B cell (primary cell): Measurements from ENCODE around the gene RPL11.

ENCODE experiments used
- EZH2 ChIP-seq: IDR thresholded peaks from 2 replicates; pipeline ENCODE4 v1.6.1; 2012; ENCODE audit warnings: borderline replicate concordance, low read depth, mild to moderate bottlenecking, moderate library complexity, low read length; ENCODE audit not compliant: insufficient read depth, poor library complexity, severe bottlenecking
- TF ChIP-seq, protein P1 (sequence below): fragments of 200-600 bp; IDR thresholded peaks from one replicate; pipeline ENCODE4 v1.8.0; 2022; ENCODE audit warnings: antibody characterized with exemption, mild to moderate bottlenecking

DNA sequence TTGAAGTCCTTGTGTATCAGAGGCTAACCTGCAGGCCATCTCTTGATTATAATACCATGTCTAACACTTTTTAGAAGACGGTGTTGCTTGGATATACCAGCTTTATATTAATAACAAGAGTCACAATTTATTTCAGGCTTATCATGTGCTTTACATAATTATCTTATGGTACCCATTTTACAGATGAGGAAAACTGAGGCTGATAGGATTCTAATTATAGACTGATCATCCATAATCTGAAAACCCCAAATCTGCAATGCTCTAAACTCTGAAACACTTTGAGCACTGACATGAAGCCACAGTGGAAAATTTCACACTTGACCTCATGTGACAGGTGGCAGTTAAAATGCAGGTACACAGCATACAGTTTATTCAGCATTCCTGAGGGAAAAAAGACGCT, 7.2 kb upstream of the RPL11 start:
- TF ChIP-seq, protein P1, sequence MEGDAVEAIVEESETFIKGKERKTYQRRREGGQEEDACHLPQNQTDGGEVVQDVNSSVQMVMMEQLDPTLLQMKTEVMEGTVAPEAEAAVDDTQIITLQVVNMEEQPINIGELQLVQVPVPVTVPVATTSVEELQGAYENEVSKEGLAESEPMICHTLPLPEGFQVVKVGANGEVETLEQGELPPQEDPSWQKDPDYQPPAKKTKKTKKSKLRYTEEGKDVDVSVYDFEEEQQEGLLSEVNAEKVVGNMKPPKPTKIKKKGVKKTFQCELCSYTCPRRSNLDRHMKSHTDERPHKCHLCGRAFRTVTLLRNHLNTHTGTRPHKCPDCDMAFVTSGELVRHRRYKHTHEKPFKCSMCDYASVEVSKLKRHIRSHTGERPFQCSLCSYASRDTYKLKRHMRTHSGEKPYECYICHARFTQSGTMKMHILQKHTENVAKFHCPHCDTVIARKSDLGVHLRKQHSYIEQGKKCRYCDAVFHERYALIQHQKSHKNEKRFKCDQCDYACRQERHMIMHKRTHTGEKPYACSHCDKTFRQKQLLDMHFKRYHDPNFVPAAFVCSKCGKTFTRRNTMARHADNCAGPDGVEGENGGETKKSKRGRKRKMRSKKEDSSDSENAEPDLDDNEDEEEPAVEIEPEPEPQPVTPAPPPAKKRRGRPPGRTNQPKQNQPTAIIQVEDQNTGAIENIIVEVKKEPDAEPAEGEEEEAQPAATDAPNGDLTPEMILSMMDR, result no peak
- no peak for TF ChIP-seq EZH2
